PFSK-1 (cell line): ENCODE results near the gene PSIP1.

ENCODE experiments used
- FOXP2 ChIP-seq: optimal IDR thresholded peaks from 2 replicates; pipeline ENCODE3; 2011; ENCODE audit warnings: borderline replicate concordance, control low read depth, inconsistent platforms; ENCODE audit not compliant: insufficient read depth; ENCODE audit errors: extremely low read length, extremely low read depth
- POLR2AphosphoS5 ChIP-seq: IDR thresholded peaks from 2 replicates; pipeline ENCODE4 v1.6.1; 2012; ENCODE audit warnings: low read depth, mild to moderate bottlenecking, control low read depth, low read length, moderate library complexity
- REST ChIP-seq, 2 experiments: IDR thresholded peaks; 2 replicates each; pipeline versions ENCODE4 v1.6.1 to v1.8.0; 2011 to 2012; ENCODE audit warnings: low read depth in 2 of 2, low read length in 2 of 2, control low read depth in 1 of 2, inconsistent platforms in 1 of 2, mild to moderate bottlenecking in 1 of 2, moderate library complexity in 1 of 2; ENCODE audit not compliant: insufficient read depth in 1 of 2
- SIN3A ChIP-seq: IDR thresholded peaks from 2 replicates; pipeline ENCODE4 v1.6.1; 2012; ENCODE audit warnings: mild to moderate bottlenecking, low read length, moderate library complexity, borderline replicate concordance; ENCODE audit not compliant: insufficient read depth
- TAF1 ChIP-seq: IDR thresholded peaks from 2 replicates; pipeline ENCODE4 v1.6.1; 2012; ENCODE audit warnings: low read length, control low read depth, borderline replicate concordance; ENCODE audit not compliant: insufficient read depth

The PSIP1 gene

GRCh38 chr9:15433191-15433590 is 77.6 kb downstream of the PSIP1 start:
- TF ChIP-seq FOXP2 (no peak), POLR2AphosphoS5 (no peak)

GRCh38 chr9:15430920-15431844 is 79.6 kb downstream of the PSIP1 start:
- TF ChIP-seq TAF1, result no peak
- no peak for TF ChIP-seq SIN3A
- no peak for TF ChIP-seq FOXP2
- no peak for TF ChIP-seq POLR2AphosphoS5
- TF ChIP-seq REST (IDR thresholded peaks at IDR 0.05; ENCODE audit: insufficient read depth in 1 of 2, low read depth in 2 of 2, low read length in 2 of 2), result no peak

GRCh38 chr9:15426019-15426418 is 84.8 kb downstream of the PSIP1 start:
- TF ChIP-seq FOXP2 (no peak), POLR2AphosphoS5 (no peak), TAF1 (no peak), SIN3A (no peak), REST (IDR thresholded peaks at IDR 0.05; ENCODE audit: insufficient read depth in 1 of 2, low read depth in 2 of 2, low read length in 2 of 2) (no peak)

- TF ChIP-seq SIN3A (no peak), FOXP2 (no peak), POLR2AphosphoS5 (no peak), REST (IDR thresholded peaks at IDR 0.05; ENCODE audit: insufficient read depth in 1 of 2, low read depth in 2 of 2, low read length in 2 of 2) (no peak), TAF1 (no peak)
Measured at GRCh38 chr9:15423231-15423985, 87.4 kb downstream of the PSIP1 start.

- peak; percentile 57 for TF ChIP-seq FOXP2
- TF ChIP-seq TAF1, result peak; percentile 88
- 0 out of 4 replicates have a peak, but pooled peaks of 1 of the 2 experiments have one; percentile 36 for TF ChIP-seq REST (IDR thresholded peaks at IDR 0.05; ENCODE audit: insufficient read depth in 1 of 2, low read depth in 2 of 2, low read length in 2 of 2)
- no peak for TF ChIP-seq SIN3A
- peak; percentile 80 for TF ChIP-seq POLR2AphosphoS5
Measured at GRCh38 chr9:15422372-15423230, 88.2 kb downstream of the PSIP1 start, which contains the start of gene SNAPC3. SNAPC3 (plus strand) TSS chr9:15422876; CDS start chr9:15422880, 4 bp downstream.
